Middle frontal gyrus (tissue), 1 donor: ENCODE data around the gene CPLX4.

Source experiments
- DNase-seq: peaks from one replicate; pipeline ENCODE4 v3.0.0-alpha.2; 2015; ENCODE audit warnings: low spot score; ENCODE audit errors: extremely low spot score

The CPLX4 gene

GRCh38 chr18:59318460-59319050 is at the start of gene CPLX4:
Gene CPLX4, minus strand, starts transcription at chr18:59318649. Its CDS starts 187 bp downstream, at chr18:59318462.
- no peak for DNase-seq

DNA sequence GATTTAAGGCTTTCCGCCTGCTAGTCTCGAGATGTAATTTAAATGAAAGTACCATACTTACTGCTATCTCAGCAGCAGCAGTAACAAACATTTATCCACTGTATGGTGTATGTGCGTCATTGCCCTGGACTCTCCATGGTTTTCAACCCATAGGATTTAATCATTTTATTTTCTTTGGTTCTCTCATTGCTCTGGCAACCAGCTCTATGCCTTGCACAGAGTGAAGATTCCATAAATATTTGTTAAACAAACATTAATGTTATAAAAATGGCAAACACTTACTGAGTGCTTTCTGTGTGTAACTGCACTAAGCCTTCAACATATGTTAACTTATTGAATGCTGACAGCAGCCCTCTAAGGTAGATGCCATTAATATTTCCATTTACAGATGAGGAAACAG is 41.9 kb upstream of the CPLX4 start:
- no peak for DNase-seq

DNA sequence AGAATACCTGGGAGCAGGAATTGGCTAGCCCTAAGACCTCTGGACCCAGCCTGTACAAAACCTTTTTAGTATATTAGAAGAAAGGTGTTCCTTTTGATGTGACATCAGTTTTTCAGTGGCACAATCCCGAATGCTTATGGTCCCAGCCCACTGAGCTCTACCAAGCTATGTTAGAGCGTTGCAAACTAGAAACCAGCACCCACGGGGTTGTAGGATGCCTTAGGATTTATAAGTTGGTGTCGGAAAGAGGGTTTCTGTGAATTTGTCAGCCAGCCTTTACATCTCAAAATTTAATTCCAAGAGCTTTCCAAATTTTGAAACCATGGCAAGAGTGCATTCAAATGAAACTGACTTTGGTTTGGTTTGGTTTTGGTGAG is 41.1 kb upstream of the CPLX4 start:
- no peak for DNase-seq

- DNase-seq = peak; percentile 89
Observed at GRCh38 chr18:59358712-59359575, 40.5 kb upstream of the CPLX4 start, which contains the start of gene LMAN1. Gene LMAN1, minus strand, starts transcription at chr18:59359265. Its CDS starts 21 bp downstream, at chr18:59359244.

GRCh38 chr18:59358414-59358711 is 39.9 kb upstream of the CPLX4 start:
- DNase-seq = no peak

- no peak for DNase-seq
Observed at GRCh38 chr18:59357928-59358327, 39.5 kb upstream of the CPLX4 start.

- no peak for DNase-seq
Observed at GRCh38 chr18:59354731-59355130, 36.3 kb upstream of the CPLX4 start.

DNA sequence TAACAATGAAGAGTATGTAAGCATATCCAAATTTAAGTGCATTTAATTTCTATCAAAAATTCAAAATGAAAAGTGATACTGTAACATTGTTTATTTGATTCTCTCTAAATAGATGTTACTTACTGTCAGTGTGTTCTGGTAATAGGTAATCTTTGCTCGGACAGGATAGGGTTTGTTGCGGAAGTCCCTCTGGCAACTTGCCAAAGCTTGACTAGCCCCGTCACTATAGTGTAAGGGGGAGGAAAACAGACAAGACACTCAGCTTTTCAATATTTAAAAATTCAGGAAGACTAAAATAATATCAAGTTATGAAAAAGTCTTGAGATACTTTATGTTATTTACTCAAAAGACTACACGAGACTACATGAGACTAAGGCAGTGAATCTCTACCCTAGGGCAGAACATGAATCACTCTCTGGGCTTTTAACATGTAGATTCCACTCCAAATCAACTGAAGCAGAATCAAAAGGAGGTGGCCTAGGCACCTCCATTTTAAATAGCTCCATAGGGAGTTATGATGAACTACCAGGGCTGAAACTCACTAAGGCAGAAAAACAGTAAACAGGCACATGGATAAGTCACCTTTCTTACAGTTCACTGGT is 34.7 kb upstream of the CPLX4 start:
- DNase-seq = no peak

- DNase-seq = no peak
Observed at GRCh38 chr18:59352250-59352855, 33.9 kb upstream of the CPLX4 start.

GRCh38 chr18:59345556-59345955 is 27.1 kb upstream of the CPLX4 start:
- no peak for DNase-seq

- no peak for DNase-seq
Observed at GRCh38 chr18:59344996-59345395, 26.5 kb upstream of the CPLX4 start.

GRCh38 chr18:59343926-59344325 is 25.5 kb upstream of the CPLX4 start:
- DNase-seq = no peak

- no peak for DNase-seq
Observed at GRCh38 chr18:59340817-59341216, 22.4 kb upstream of the CPLX4 start.

DNA sequence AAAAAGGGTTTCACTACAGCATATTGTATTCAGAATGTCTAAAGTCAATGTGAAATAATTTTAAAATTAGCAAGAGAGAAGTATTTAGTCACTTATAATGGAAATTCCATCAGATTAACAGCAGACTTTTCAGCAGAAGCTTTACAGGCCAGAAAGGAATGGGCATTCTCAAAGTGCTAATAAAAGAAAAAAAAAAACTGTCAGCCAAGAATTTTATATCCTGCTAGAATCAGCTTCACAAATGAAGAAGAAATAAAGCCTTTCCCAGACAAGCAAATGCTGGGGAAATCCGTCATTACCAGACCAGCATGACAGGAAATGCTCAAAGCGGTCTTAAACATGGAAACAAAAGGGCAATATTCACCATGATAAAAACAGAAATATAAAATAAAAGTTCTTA is 21.9 kb upstream of the CPLX4 start:
- no peak for DNase-seq

DNA sequence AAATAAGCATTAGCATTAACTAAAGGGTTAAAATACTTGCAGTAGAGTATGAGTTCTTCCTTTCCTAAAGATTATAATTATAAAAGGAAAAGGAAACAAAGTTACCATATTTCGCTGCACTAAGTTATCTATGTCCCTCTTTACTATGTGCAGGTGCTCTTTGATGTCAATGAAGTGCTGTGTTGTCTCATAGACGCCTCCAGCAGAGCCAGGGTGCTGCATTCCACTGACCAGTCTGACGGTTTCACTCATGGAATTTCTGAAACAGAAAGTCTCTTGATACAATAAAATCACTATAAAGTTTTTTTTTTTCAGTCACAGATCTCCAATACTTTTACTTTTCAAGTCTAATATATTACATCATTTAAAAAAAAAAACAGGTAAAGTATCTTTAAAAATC is 14.5 kb upstream of the CPLX4 start:
- DNase-seq = no peak

- DNase-seq = no peak
Observed at GRCh38 chr18:59328683-59329082, 10.2 kb upstream of the CPLX4 start.

DNA sequence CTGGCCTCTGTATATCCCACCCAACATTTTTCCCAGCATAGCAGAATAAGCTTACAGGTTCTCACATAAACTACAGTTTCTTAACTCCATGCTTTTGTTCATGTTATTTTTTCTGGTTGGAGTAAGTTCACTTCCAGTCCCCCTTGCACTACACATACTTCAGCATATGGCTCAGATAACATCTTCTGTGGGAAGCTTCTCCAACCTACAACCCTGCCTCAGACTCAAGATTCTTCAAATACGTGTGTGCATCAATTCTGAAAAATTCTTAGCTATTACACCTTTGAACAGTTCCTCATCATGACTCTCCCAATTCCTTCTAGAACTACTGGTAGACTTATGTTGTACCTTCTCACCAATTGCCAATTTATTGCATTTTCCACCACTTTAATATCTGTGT is 7.5 kb upstream of the CPLX4 start:
- DNase-seq = no peak

- DNase-seq = no peak
Observed at GRCh38 chr18:59324623-59324971, 6.1 kb upstream of the CPLX4 start.

DNA sequence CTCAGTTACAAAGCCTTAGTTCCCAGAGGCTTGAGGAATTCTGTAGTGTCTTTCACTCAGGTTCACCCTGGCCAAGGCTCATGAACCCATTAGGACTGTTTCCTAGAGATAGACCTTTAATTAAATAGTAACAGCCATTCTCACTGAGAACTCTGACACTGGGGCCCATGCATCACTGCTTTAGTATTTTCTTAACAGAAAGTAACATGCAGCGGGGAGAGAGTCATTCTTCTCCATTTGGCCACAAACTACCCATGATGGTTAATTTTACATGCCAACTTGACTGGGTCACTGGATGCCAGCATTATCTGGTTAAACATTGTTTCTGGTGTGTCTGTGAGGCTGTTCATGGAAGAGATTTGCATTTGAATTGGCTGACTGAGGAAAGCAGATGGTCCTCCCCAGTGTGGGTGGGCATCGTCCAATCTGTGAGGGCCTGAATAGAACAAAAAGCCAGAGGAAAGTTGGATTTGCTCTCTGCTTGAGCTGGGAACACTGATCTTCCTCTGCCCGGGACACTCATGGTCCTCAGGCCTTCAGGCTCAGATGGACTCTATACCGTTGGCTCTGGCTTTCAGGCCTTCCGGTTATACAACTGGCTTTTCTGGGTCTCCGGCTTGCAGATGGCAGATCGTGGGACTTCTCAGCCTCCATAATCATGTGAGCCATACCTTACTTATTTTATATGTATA is 5.6 kb upstream of the CPLX4 start:
- no peak for DNase-seq

GRCh38 chr18:59311631-59312030 is 6.8 kb downstream of the CPLX4 start:
- no peak for DNase-seq

DNA sequence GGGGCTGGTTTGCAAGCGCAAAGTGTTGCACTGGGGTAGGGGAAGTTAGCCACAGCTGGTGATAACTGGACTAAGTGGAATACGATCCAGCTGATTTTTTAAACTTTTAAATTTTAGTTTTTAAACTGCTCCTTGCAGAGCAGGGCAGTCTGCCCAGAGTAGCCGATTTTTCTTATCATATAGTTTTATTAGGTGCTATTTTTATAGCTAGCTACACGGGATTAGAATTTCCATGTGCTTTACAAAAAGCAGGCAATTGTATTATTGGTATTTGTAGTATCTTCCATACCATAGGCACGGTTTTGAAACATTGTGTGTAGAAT is 9.6 kb downstream of the CPLX4 start:
- no peak for DNase-seq
